OCI-LY7 (cell line): ENCODE results near the gene DSN1. TPM values are rescaled to one million over a fixed set of nuclear protein-coding genes. Genes with fewer than 3 reads are reported as not detected.

Experiments
- BruUV-seq: library from RNA; stranded (reverse); fragments of 400-500 nt; replicated peaks from 2 replicates; lab custom pipeline; 2021; lab: Mats Ljungman, UMichigan
- CTCF ChIA-PET: fragments of 300-600 bp; sonication (Branson Sonifier 250); formaldehyde crosslinking; loops from one replicate; lab custom pipeline; 2022; ENCODE audit warnings: antibody characterized with exemption; ENCODE audit not compliant: unreplicated experiment; lab: Charles Lee
- POLR2A ChIA-PET: fragments of 300-600 bp; sonication (Branson Sonifier 250); formaldehyde crosslinking; loops from one replicate; lab custom pipeline; 2022; ENCODE audit warnings: antibody characterized with exemption; lab: Charles Lee
- DNase-seq: peaks from one replicate; pipeline ENCODE4 v3.0.0-alpha.2; 2015; ENCODE audit warnings: low spot score
- H2AFZ ChIP-seq: fragments of 200-600 bp; sonication (generic), shearing (Covaris generic); 2 replicates; pipeline ENCODE4 v1.6.1; 2014; ENCODE audit warnings: mild to moderate bottlenecking, antibody characterized with exemption, low read length, moderate library complexity
- H3K27ac ChIP-seq: fragments of 200-600 bp; sonication (generic); 2 replicates; pipeline ENCODE4 v1.5.1; 2014; ENCODE audit warnings: mixed run types, low read depth, mild to moderate bottlenecking, moderate library complexity, low read length, inconsistent platforms; ENCODE audit not compliant: poor library complexity, severe bottlenecking
- H3K36me3 ChIP-seq: fragments of 200-600 bp; sonication (generic); 2 replicates; pipeline ENCODE4 v1.6.1; 2014; ENCODE audit warnings: mild to moderate bottlenecking, antibody characterized with exemption, low read length, moderate library complexity, mixed read lengths; ENCODE audit not compliant: insufficient read depth
- H3K4me1 ChIP-seq: fragments of 200-600 bp; sonication (generic); 2 replicates; pipeline ENCODE4 v1.5.1; 2014; ENCODE audit warnings: mild to moderate bottlenecking, low read length; ENCODE audit not compliant: insufficient read depth, poor library complexity, severe bottlenecking
- H3K4me2 ChIP-seq: fragments of 200-600 bp; sonication (generic); 2 replicates; pipeline ENCODE4 v1.6.1; 2014; ENCODE audit warnings: mild to moderate bottlenecking, low read length
- H3K4me3 ChIP-seq: fragments of 200-600 bp; sonication (generic); 2 replicates; pipeline ENCODE4 v1.5.1; 2014; ENCODE audit warnings: mild to moderate bottlenecking, low read depth, low read length; ENCODE audit not compliant: poor library complexity, severe bottlenecking
- H3K79me2 ChIP-seq: fragments of 200-600 bp; sonication (generic); 2 replicates; pipeline ENCODE4 v1.6.1; 2016; ENCODE audit warnings: low read depth, mild to moderate bottlenecking, low read length, moderate library complexity, mixed read lengths; ENCODE audit not compliant: insufficient read depth
- H3K9me2 ChIP-seq: fragments of 200-600 bp; sonication (generic); 2 replicates; pipeline ENCODE4 v1.6.1; 2016; ENCODE audit warnings: mild to moderate bottlenecking, low read length, mixed read lengths; ENCODE audit not compliant: insufficient read depth
- H3K9me3 ChIP-seq: fragments of 200-600 bp; sonication (generic); 2 replicates; pipeline ENCODE4 v1.6.1; 2014; ENCODE audit warnings: mild to moderate bottlenecking, mixed run types, low read length, mixed read lengths
- H4K20me1 ChIP-seq: fragments of 200-600 bp; sonication (generic); 2 replicates; pipeline ENCODE4 v1.6.1; 2014; ENCODE audit warnings: mild to moderate bottlenecking, antibody characterized with exemption, low read length, moderate library complexity, mixed read lengths; ENCODE audit not compliant: insufficient read depth
- CTCF ChIP-seq: fragments of 200-600 bp; sonication (generic); conservative IDR thresholded peaks from 2 replicates; pipeline ENCODE4 v1.5.1; 2014; ENCODE audit warnings: mild to moderate bottlenecking, antibody characterized with exemption, low read length, moderate library complexity, mixed read lengths
- EZH2phosphoT487 ChIP-seq: fragments of 200-600 bp; sonication (generic); IDR thresholded peaks from 2 replicates; pipeline ENCODE4 v1.6.1; 2018; ENCODE audit warnings: low read depth, borderline replicate concordance, mild to moderate bottlenecking, mixed run types, antibody characterized with exemption, low read length, moderate library complexity, mixed read lengths
- intact Hi-C: fragments of 100-400 bp; cut with micrococcal nuclease; formaldehyde crosslinking; loops from one replicate; pipeline ENCODE4 v1.10.0; 2022; ENCODE audit not compliant: unreplicated experiment
- total RNA-seq, 2 experiments: library from RNA; depleted of rRNA in 1 of 2; stranded (reverse); fragments of >200 nt in 1 of 2; shearing (Covaris generic) in 1 of 2; gene quantifications; 2 replicates each; pipeline ENCODE4 v1.2.3, GENCODE V29; 2014 to 2022

The DSN1 gene
- total RNA-seq, 2 experiments from 2014 or later: 33.0 to 37.6 TPM

- Histone ChIP-seq H3K4me1 (no peaks in the 10 kb centered on the region), H3K79me2 (no peaks in the 10 kb centered on the region), H3K4me3 (no peak overlapping the region), H3K9me2 (no peaks in the 10 kb centered on the region), H4K20me1 (no peaks in the 10 kb centered on the region), H3K4me2 (no peak overlapping the region), H2AFZ (no peak overlapping the region), H3K36me3 (no peaks in the 10 kb centered on the region), H3K9me3 (no peaks in the 10 kb centered on the region), H3K27ac (no peak overlapping the region)
- intact Hi-C loops: no loop called here
- ChIA-PET POLR2A (no interaction called here), CTCF (interaction anchor here (0.6 kb wide), 1 partner anchor 23 kb away, joined by 3 read pairs; no protein-coding TSS in a partner anchor)
- TF ChIP-seq EZH2phosphoT487 (no peak), CTCF (no peak)
- no peak for DNase-seq
- BruUV-seq: no TSS peak
These were observed 12.7 kb upstream of the DSN1 start for GRCh38 chr20:36786246-36786645.

GRCh38 chr20:36785308-36785707 is 11.7 kb upstream of the DSN1 start:
- TF ChIP-seq CTCF (no peak), EZH2phosphoT487 (no peak)
- DNase-seq: no peak
- Histone ChIP-seq H3K4me1 (no peaks in the 10 kb centered on the region), H3K36me3 (no peaks in the 10 kb centered on the region), H3K9me2 (no peaks in the 10 kb centered on the region), H2AFZ (no peak overlapping the region), H4K20me1 (no peaks in the 10 kb centered on the region), H3K9me3 (no peaks in the 10 kb centered on the region), H3K4me3 (no peak overlapping the region), H3K4me2 (no peak overlapping the region), H3K27ac (no peak overlapping the region), H3K79me2 (no peaks in the 10 kb centered on the region)
- ChIA-PET POLR2A (no interaction called here), CTCF (no interaction called here)
- BruUV-seq: no TSS peak
- intact Hi-C loops: no loop called here

GRCh38 chr20:36784900-36785299 is 11.3 kb upstream of the DSN1 start:
- ChIA-PET POLR2A (no interaction called here), CTCF (no interaction called here)
- H3K9me3 ChIP-seq: no peaks in the 10 kb centered on the region
- H3K36me3 ChIP-seq: no peaks in the 10 kb centered on the region
- H3K4me3 ChIP-seq: no peak overlapping the region
- BruUV-seq: no TSS peak
- H2AFZ ChIP-seq: no peak overlapping the region
- no peaks in the 10 kb centered on the region for H3K79me2 ChIP-seq
- no peaks in the 10 kb centered on the region for H3K9me2 ChIP-seq
- no peak for TF ChIP-seq CTCF
- TF ChIP-seq EZH2phosphoT487: no peak
- H3K27ac ChIP-seq: no peak overlapping the region
- no peak overlapping the region for H3K4me2 ChIP-seq
- no peak for DNase-seq
- no peaks in the 10 kb centered on the region for H4K20me1 ChIP-seq
- no peaks in the 10 kb centered on the region for H3K4me1 ChIP-seq
- intact Hi-C loops: no loop called here
